ENCODE data around the gene LRATD1.

Gene LRATD1

GRCh38 chr2:14632133-14632936 is at the start of gene LRATD1:
TSS of gene LRATD1 (plus strand) at chr2:14632717. CDS start at chr2:14633980, 1,263 bp downstream.
- peaks cover 2% of the 10 kb centered on the region for H3K4me1 ChIP-seq (ENCODE audit: control insufficient read depth, insufficient read depth, low read length)
- peaks cover 80% of the 10 kb centered on the region for H3K27me3 ChIP-seq (ENCODE audit: control insufficient read depth, insufficient read depth, low read length)
- no peaks in the 10 kb centered on the region for H3K9me3 ChIP-seq (ENCODE audit: control insufficient read depth, insufficient read depth, low read length)
- H3K4me3 ChIP-seq (ENCODE audit: low read depth, low read length) = peak within 1 kb of the TSS; percentile 70
- no peaks in the 10 kb centered on the region for H3K36me3 ChIP-seq (ENCODE audit: control insufficient read depth, insufficient read depth, low read length)
- no peak within 1 kb of the TSS for H3K9ac ChIP-seq (ENCODE audit: low read depth, low read length)

GRCh38 chr2:14583059-14583458 is 49.5 kb upstream of the LRATD1 start:
- Histone ChIP-seq H3K4me1 (ENCODE audit: control insufficient read depth, insufficient read depth, low read length) (no peaks in the 10 kb centered on the region), H3K9me3 (ENCODE audit: control insufficient read depth, insufficient read depth, low read length) (no peaks in the 10 kb centered on the region), H3K9ac (ENCODE audit: low read depth, low read length) (no peak overlapping the region), H3K27me3 (ENCODE audit: control insufficient read depth, insufficient read depth, low read length) (no peaks in the 10 kb centered on the region), H3K36me3 (ENCODE audit: control insufficient read depth, insufficient read depth, low read length) (no peaks in the 10 kb centered on the region), H3K4me3 (ENCODE audit: low read depth, low read length) (no peak overlapping the region)

GRCh38 chr2:14583802-14584201 is 48.7 kb upstream of the LRATD1 start:
- H3K4me1 ChIP-seq (ENCODE audit: control insufficient read depth, insufficient read depth, low read length) = no peaks in the 10 kb centered on the region
- H3K9ac ChIP-seq (ENCODE audit: low read depth, low read length) = no peak overlapping the region
- H3K4me3 ChIP-seq (ENCODE audit: low read depth, low read length) = no peak overlapping the region
- no peaks in the 10 kb centered on the region for H3K27me3 ChIP-seq (ENCODE audit: control insufficient read depth, insufficient read depth, low read length)
- H3K36me3 ChIP-seq (ENCODE audit: control insufficient read depth, insufficient read depth, low read length) = no peaks in the 10 kb centered on the region
- H3K9me3 ChIP-seq (ENCODE audit: control insufficient read depth, insufficient read depth, low read length) = no peaks in the 10 kb centered on the region

GRCh38 chr2:14587119-14587518 is 45.4 kb upstream of the LRATD1 start:
- Histone ChIP-seq H3K27me3 (ENCODE audit: control insufficient read depth, insufficient read depth, low read length) (no peaks in the 10 kb centered on the region), H3K4me3 (ENCODE audit: low read depth, low read length) (no peak overlapping the region), H3K9me3 (ENCODE audit: control insufficient read depth, insufficient read depth, low read length) (no peaks in the 10 kb centered on the region), H3K9ac (ENCODE audit: low read depth, low read length) (no peak overlapping the region), H3K36me3 (ENCODE audit: control insufficient read depth, insufficient read depth, low read length) (no peaks in the 10 kb centered on the region), H3K4me1 (ENCODE audit: control insufficient read depth, insufficient read depth, low read length) (no peaks in the 10 kb centered on the region)

- H3K9me3 ChIP-seq (ENCODE audit: control insufficient read depth, insufficient read depth, low read length) = no peaks in the 10 kb centered on the region
These were observed 31.3 kb upstream of the LRATD1 start for GRCh38 chr2:14601156-14601770.

GRCh38 chr2:14602309-14602708 is 30.2 kb upstream of the LRATD1 start:
- Histone ChIP-seq H3K9me3 (ENCODE audit: control insufficient read depth, insufficient read depth, low read length) (no peaks in the 10 kb centered on the region), H3K4me1 (ENCODE audit: control insufficient read depth, insufficient read depth, low read length) (no peaks in the 10 kb centered on the region), H3K36me3 (ENCODE audit: control insufficient read depth, insufficient read depth, low read length) (no peaks in the 10 kb centered on the region), H3K9ac (ENCODE audit: low read depth, low read length) (no peak overlapping the region), H3K4me3 (ENCODE audit: low read depth, low read length) (no peak overlapping the region), H3K27me3 (ENCODE audit: control insufficient read depth, insufficient read depth, low read length) (no peaks in the 10 kb centered on the region)

More at GRCh38 chr2:14601156-14601770, 31.3 kb upstream of the LRATD1 start:
- Histone ChIP-seq H3K4me1 (ENCODE audit: control insufficient read depth, insufficient read depth, low read length) (no peaks in the 10 kb centered on the region), H3K9ac (ENCODE audit: low read depth, low read length) (no peak overlapping the region), H3K27me3 (ENCODE audit: control insufficient read depth, insufficient read depth, low read length) (no peaks in the 10 kb centered on the region), H3K4me3 (ENCODE audit: low read depth, low read length) (no peak overlapping the region), H3K36me3 (ENCODE audit: control insufficient read depth, insufficient read depth, low read length) (no peaks in the 10 kb centered on the region)

GRCh38 chr2:14603676-14604075 is 28.8 kb upstream of the LRATD1 start:
- Histone ChIP-seq H3K4me3 (ENCODE audit: low read depth, low read length) (no peak overlapping the region), H3K36me3 (ENCODE audit: control insufficient read depth, insufficient read depth, low read length) (no peaks in the 10 kb centered on the region), H3K27me3 (ENCODE audit: control insufficient read depth, insufficient read depth, low read length) (no peaks in the 10 kb centered on the region), H3K9ac (ENCODE audit: low read depth, low read length) (no peak overlapping the region), H3K4me1 (ENCODE audit: control insufficient read depth, insufficient read depth, low read length) (no peaks in the 10 kb centered on the region), H3K9me3 (ENCODE audit: control insufficient read depth, insufficient read depth, low read length) (no peaks in the 10 kb centered on the region)

GRCh38 chr2:14608245-14608644 is 24.3 kb upstream of the LRATD1 start:
- Histone ChIP-seq H3K4me3 (ENCODE audit: low read depth, low read length) (no peak overlapping the region), H3K4me1 (ENCODE audit: control insufficient read depth, insufficient read depth, low read length) (no peaks in the 10 kb centered on the region), H3K9ac (ENCODE audit: low read depth, low read length) (no peak overlapping the region), H3K27me3 (ENCODE audit: control insufficient read depth, insufficient read depth, low read length) (no peaks in the 10 kb centered on the region), H3K9me3 (ENCODE audit: control insufficient read depth, insufficient read depth, low read length) (no peaks in the 10 kb centered on the region), H3K36me3 (ENCODE audit: control insufficient read depth, insufficient read depth, low read length) (no peaks in the 10 kb centered on the region)

GRCh38 chr2:14614017-14614416 is 18.5 kb upstream of the LRATD1 start:
- H3K27me3 ChIP-seq (ENCODE audit: control insufficient read depth, insufficient read depth, low read length) = no peaks in the 10 kb centered on the region
- no peaks in the 10 kb centered on the region for H3K36me3 ChIP-seq (ENCODE audit: control insufficient read depth, insufficient read depth, low read length)
- H3K9me3 ChIP-seq (ENCODE audit: control insufficient read depth, insufficient read depth, low read length) = no peaks in the 10 kb centered on the region
- H3K4me1 ChIP-seq (ENCODE audit: control insufficient read depth, insufficient read depth, low read length) = no peaks in the 10 kb centered on the region
- no peak overlapping the region for H3K4me3 ChIP-seq (ENCODE audit: low read depth, low read length)
- no peak overlapping the region for H3K9ac ChIP-seq (ENCODE audit: low read depth, low read length)

GRCh38 chr2:14615121-14615520 is 17.4 kb upstream of the LRATD1 start:
- H3K9ac ChIP-seq (ENCODE audit: low read depth, low read length) = no peak overlapping the region
- H3K27me3 ChIP-seq (ENCODE audit: control insufficient read depth, insufficient read depth, low read length) = no peaks in the 10 kb centered on the region
- no peaks in the 10 kb centered on the region for H3K4me1 ChIP-seq (ENCODE audit: control insufficient read depth, insufficient read depth, low read length)
- H3K36me3 ChIP-seq (ENCODE audit: control insufficient read depth, insufficient read depth, low read length) = no peaks in the 10 kb centered on the region
- H3K4me3 ChIP-seq (ENCODE audit: low read depth, low read length) = no peak overlapping the region
- H3K9me3 ChIP-seq (ENCODE audit: control insufficient read depth, insufficient read depth, low read length) = no peaks in the 10 kb centered on the region

GRCh38 chr2:14615760-14616159 is 16.8 kb upstream of the LRATD1 start:
- H3K4me1 ChIP-seq (ENCODE audit: control insufficient read depth, insufficient read depth, low read length) = no peaks in the 10 kb centered on the region

GRCh38 chr2:14616342-14616741 is 16.2 kb upstream of the LRATD1 start:
- Histone ChIP-seq H3K4me3 (ENCODE audit: low read depth, low read length) (no peak overlapping the region), H3K4me1 (ENCODE audit: control insufficient read depth, insufficient read depth, low read length) (no peaks in the 10 kb centered on the region), H3K9me3 (ENCODE audit: control insufficient read depth, insufficient read depth, low read length) (no peaks in the 10 kb centered on the region), H3K27me3 (ENCODE audit: control insufficient read depth, insufficient read depth, low read length) (no peaks in the 10 kb centered on the region), H3K9ac (ENCODE audit: low read depth, low read length) (no peak overlapping the region), H3K36me3 (ENCODE audit: control insufficient read depth, insufficient read depth, low read length) (no peaks in the 10 kb centered on the region)

More at GRCh38 chr2:14615760-14616159, 16.8 kb upstream of the LRATD1 start:
- Histone ChIP-seq H3K9ac (ENCODE audit: low read depth, low read length) (no peak overlapping the region), H3K36me3 (ENCODE audit: control insufficient read depth, insufficient read depth, low read length) (no peaks in the 10 kb centered on the region), H3K27me3 (ENCODE audit: control insufficient read depth, insufficient read depth, low read length) (no peaks in the 10 kb centered on the region), H3K4me3 (ENCODE audit: low read depth, low read length) (no peak overlapping the region), H3K9me3 (ENCODE audit: control insufficient read depth, insufficient read depth, low read length) (no peaks in the 10 kb centered on the region)
